ENCODE data around the gene GNA15. TPM values are rescaled to one million over a fixed set of nuclear protein-coding genes. Genes with fewer than 3 reads are reported as not detected.

GNA15 gene
- total and polyA plus RNA-seq, 2 of the 8 experiments (the other 6 are each of a cell fraction or from before 2014, with no cell fraction given), result 0.26 to 0.45 TPM

DNA sequence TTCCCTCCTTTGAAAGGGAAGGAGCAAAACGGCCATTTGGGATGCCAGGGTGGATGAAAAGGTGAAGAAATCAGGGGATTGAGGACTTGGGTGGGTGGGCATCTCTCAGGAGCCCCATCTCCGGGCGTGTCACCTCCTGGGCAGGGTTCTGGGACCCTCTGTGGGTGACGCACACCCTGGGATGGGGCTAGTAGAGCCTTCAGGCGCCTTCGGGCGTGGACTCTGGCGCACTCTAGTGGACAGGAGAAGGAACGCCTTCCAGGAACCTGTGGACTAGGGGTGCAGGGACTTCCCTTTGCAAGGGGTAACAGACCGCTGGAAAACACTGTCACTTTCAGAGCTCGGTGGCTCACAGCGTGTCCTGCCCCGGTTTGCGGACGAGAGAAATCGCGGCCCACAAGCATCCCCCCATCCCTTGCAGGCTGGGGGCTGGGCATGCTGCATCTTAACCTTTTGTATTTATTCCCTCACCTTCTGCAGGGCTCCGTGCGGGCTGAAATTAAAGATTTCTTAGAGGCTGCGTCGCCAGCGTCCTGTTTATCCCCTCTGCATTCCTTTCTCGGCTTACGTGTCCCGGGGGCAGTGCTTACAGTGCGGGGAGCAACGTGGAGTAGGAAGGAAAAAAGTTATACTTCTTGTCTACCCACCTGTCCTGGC is 27.5 kb downstream of the GNA15 start (continued):
- TF ChIP-seq, protein P1, sequence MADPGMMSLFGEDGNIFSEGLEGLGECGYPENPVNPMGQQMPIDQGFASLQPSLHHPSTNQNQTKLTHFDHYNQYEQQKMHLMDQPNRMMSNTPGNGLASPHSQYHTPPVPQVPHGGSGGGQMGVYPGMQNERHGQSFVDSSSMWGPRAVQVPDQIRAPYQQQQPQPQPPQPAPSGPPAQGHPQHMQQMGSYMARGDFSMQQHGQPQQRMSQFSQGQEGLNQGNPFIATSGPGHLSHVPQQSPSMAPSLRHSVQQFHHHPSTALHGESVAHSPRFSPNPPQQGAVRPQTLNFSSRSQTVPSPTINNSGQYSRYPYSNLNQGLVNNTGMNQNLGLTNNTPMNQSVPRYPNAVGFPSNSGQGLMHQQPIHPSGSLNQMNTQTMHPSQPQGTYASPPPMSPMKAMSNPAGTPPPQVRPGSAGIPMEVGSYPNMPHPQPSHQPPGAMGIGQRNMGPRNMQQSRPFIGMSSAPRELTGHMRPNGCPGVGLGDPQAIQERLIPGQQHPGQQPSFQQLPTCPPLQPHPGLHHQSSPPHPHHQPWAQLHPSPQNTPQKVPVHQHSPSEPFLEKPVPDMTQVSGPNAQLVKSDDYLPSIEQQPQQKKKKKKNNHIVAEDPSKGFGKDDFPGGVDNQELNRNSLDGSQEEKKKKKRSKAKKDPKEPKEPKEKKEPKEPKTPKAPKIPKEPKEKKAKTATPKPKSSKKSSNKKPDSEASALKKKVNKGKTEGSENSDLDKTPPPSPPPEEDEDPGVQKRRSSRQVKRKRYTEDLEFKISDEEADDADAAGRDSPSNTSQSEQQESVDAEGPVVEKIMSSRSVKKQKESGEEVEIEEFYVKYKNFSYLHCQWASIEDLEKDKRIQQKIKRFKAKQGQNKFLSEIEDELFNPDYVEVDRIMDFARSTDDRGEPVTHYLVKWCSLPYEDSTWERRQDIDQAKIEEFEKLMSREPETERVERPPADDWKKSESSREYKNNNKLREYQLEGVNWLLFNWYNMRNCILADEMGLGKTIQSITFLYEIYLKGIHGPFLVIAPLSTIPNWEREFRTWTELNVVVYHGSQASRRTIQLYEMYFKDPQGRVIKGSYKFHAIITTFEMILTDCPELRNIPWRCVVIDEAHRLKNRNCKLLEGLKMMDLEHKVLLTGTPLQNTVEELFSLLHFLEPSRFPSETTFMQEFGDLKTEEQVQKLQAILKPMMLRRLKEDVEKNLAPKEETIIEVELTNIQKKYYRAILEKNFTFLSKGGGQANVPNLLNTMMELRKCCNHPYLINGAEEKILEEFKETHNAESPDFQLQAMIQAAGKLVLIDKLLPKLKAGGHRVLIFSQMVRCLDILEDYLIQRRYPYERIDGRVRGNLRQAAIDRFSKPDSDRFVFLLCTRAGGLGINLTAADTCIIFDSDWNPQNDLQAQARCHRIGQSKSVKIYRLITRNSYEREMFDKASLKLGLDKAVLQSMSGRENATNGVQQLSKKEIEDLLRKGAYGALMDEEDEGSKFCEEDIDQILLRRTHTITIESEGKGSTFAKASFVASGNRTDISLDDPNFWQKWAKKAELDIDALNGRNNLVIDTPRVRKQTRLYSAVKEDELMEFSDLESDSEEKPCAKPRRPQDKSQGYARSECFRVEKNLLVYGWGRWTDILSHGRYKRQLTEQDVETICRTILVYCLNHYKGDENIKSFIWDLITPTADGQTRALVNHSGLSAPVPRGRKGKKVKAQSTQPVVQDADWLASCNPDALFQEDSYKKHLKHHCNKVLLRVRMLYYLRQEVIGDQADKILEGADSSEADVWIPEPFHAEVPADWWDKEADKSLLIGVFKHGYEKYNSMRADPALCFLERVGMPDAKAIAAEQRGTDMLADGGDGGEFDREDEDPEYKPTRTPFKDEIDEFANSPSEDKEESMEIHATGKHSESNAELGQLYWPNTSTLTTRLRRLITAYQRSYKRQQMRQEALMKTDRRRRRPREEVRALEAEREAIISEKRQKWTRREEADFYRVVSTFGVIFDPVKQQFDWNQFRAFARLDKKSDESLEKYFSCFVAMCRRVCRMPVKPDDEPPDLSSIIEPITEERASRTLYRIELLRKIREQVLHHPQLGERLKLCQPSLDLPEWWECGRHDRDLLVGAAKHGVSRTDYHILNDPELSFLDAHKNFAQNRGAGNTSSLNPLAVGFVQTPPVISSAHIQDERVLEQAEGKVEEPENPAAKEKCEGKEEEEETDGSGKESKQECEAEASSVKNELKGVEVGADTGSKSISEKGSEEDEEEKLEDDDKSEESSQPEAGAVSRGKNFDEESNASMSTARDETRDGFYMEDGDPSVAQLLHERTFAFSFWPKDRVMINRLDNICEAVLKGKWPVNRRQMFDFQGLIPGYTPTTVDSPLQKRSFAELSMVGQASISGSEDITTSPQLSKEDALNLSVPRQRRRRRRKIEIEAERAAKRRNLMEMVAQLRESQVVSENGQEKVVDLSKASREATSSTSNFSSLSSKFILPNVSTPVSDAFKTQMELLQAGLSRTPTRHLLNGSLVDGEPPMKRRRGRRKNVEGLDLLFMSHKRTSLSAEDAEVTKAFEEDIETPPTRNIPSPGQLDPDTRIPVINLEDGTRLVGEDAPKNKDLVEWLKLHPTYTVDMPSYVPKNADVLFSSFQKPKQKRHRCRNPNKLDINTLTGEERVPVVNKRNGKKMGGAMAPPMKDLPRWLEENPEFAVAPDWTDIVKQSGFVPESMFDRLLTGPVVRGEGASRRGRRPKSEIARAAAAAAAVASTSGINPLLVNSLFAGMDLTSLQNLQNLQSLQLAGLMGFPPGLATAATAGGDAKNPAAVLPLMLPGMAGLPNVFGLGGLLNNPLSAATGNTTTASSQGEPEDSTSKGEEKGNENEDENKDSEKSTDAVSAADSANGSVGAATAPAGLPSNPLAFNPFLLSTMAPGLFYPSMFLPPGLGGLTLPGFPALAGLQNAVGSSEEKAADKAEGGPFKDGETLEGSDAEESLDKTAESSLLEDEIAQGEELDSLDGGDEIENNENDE (IDR thresholded peaks at IDR 0.05; ENCODE audit: insufficient replicate concordance, low read length), result no peak
- no peak for TF ChIP-seq ATF3 (IDR thresholded peaks at IDR 0.05; ENCODE audit: insufficient read depth, low read depth, low read length)
- TF ChIP-seq NRF1 (IDR thresholded peaks at IDR 0.05; ENCODE audit: low read depth, low read length), result no peak
- no peak for TF ChIP-seq EGR1 (IDR thresholded peaks at IDR 0.05; ENCODE audit: borderline replicate concordance, low read depth, low read length)
- TF ChIP-seq RAD21 (IDR thresholded peaks at IDR 0.05 in 1 of 2, conservative IDR thresholded peaks at IDR 0.05 in 1 of 2; ENCODE audit: low read depth in 2 of 2, low read length in 2 of 2), result peak; percentile 95 to 97
- no peak for TF ChIP-seq NANOG (IDR thresholded peaks at IDR 0.05; ENCODE audit: insufficient read depth, low read depth, low read length, poor library complexity, severe bottlenecking)
- TF ChIP-seq EZH2 (IDR thresholded peaks at IDR 0.05; ENCODE audit: low read depth, low read length, severe bottlenecking), result no peak
- TF ChIP-seq RBBP5 (IDR thresholded peaks at IDR 0.05; ENCODE audit: borderline replicate concordance, low read depth, low read length), result no peak; the same call in 1 of the 2 replicates
- no peak for TF ChIP-seq TAF1 (IDR thresholded peaks at IDR 0.05; ENCODE audit: low read depth, low read length)
